IPS DF 19.7 (cell line): ENCODE results near the gene FGF21.
"Not testable (repeated sequence)": the region's sequence is repeated elsewhere in the genome, so short reads cannot be mapped to it uniquely, and the experiment has no call there.

Experiments used
- DNase-seq: peaks from one replicate; pipeline ENCODE4 v3.0.0-alpha.2; 2013; ENCODE audit warnings: low read depth, low spot score

The FGF21 gene

DNA sequence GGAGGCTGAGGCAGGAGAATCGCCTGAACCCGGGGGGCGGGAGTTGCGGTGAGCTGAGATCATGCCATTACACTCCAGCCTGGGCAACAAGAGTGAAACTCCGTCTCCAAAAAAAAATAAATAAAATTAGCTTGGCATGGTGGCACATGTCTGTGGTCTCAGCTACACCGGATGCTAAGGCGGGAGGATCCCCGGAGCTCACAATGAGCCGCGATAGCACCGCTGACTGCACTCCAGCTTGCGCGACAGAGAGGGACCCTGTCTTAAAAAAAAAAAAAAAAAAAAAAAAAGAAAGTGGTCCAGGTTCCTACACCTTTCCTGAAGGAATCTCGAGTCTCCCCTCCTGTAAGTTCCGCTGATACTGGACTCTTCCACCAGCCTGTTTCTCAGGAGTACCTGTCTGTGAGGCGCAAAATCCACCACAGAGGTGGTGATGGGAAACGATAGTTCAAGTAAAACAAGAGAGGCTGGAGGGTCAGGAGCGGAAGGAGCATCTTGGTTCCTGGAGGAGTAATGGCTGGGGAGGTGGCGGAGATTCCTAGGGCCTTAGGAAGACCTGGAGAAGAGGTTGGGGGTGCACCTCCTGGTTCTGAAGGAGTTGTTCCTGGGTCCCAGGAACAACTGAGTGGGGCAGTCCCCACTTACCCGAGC is 3.4 kb upstream of the FGF21 start:
- DNase-seq, result no peak

DNA sequence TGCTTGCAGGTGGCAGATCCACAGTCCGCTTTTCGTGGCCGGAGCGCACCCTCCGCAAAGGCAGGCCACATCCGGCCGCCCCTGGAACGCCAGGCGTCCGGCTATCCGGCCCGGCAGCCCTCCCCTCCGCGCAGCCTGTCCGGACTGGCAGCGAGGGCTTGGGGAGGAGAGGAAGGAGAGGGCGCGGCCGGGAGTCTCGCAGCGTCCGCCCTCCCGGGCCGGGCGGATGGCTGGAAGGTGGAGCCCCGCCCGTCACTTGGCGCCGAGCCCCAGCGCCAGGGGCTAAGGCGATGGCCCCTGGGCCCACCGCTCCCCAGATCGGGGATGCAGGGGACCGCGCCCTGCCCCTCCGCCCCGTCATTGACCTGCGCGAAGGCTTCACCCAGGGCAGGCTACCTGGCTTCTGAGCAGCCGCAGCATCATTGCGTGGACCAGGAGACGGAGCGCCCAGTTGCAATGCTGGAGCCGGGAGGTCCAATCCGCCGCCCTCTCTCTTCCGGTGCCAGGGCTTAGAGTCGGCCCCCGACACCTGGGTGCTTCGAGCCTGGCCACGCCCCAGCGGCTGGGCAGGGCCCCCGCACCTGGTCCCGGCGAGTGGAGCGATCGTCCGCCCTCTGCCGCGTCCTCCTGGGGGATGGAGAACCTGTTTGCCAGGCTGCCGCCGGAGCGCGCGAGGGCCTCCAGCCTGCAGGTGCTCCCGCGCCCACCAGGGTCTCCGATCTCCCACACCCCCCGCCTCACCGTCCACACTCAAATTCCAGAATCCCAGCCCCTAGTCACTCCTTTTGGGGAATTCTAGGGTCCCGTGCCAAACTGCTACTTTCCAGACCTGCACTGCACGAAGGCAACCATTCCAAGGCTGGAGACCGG is 2.6 kb upstream of the FGF21 start, which contains the start of gene FUT1:
TSS of gene FUT1 (minus strand) at position 146 of the 870 bp plus-strand sequence. CDS start 1,360 bp downstream, outside the sequence.
- no peak for DNase-seq

GRCh38 chr19:48755787-48756186 is 463 bp downstream of the FGF21 start:
- DNase-seq, result no peak

DNA sequence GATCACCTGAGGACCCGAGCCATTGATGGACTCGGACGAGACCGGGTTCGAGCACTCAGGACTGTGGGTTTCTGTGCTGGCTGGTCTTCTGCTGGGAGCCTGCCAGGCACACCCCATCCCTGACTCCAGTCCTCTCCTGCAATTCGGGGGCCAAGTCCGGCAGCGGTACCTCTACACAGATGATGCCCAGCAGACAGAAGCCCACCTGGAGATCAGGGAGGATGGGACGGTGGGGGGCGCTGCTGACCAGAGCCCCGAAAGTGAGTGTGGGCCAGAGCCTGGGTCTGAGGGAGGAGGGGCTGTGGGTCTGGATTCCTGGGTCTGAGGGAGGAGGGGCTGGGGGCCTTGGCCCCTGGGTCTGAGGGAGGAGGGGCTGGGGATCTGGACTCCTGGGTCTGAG is 888 bp downstream of the FGF21 start:
- DNase-seq, result no peak

DNA sequence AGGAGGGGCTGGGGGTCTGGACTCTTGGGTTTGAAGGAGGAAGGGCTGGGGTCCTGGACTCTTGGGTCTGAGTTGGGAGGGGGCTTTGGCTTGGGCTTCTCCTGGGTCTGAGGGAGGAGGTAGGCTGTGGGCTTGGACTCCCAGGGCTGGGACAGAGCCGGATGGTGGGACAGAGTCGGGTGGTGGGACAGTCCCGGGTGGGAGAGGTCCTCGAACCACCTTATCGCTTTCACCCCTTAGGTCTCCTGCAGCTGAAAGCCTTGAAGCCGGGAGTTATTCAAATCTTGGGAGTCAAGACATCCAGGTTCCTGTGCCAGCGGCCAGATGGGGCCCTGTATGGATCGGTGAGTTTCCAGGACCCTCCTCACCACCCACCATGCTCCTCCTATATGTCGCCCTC is 1.4 kb downstream of the FGF21 start:
- no peak for DNase-seq

DNA sequence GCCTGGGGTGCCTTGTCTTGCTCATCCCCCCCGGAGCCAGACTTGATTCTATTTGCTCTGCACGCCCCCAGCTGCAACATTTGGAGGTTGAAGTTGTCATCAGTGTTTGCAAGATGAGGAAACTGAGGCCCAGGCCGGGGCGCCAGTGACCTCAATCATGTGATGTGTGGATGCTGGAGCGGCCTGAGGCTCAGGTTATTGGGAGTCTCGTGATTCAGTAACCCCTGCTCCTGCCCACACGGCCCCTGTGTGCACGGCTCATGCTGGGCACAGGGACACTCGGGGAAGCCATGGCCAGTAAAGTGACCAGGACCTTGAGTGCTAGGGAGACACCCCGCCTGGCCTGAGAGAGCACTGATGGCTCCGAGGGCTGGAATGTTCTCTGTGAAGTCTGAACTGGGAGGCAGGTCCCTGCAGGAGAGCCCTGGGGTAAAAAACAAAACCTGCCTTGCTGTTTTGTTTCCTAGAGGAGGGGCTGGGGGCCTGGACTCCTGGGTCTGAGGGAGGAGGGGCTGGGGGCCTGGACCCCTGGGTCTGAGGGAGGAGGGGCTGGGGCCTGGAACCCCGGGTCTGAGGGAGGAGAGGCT is 1.9 kb downstream of the FGF21 start:
- no peak for DNase-seq

DNA sequence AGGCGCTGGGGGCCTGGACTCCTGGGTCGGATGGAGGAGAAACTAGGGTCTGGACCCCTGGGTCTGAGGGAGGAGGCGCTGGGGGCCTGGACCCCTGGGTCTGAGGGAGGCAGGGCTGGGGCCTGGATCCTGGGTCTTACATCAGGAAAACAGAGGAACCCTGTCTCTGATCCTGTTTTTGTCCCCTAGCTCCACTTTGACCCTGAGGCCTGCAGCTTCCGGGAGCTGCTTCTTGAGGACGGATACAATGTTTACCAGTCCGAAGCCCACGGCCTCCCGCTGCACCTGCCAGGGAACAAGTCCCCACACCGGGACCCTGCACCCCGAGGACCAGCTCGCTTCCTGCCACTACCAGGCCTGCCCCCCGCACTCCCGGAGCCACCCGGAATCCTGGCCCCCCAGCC is 2.4 kb downstream of the FGF21 start:
- DNase-seq, result no peak

DNA sequence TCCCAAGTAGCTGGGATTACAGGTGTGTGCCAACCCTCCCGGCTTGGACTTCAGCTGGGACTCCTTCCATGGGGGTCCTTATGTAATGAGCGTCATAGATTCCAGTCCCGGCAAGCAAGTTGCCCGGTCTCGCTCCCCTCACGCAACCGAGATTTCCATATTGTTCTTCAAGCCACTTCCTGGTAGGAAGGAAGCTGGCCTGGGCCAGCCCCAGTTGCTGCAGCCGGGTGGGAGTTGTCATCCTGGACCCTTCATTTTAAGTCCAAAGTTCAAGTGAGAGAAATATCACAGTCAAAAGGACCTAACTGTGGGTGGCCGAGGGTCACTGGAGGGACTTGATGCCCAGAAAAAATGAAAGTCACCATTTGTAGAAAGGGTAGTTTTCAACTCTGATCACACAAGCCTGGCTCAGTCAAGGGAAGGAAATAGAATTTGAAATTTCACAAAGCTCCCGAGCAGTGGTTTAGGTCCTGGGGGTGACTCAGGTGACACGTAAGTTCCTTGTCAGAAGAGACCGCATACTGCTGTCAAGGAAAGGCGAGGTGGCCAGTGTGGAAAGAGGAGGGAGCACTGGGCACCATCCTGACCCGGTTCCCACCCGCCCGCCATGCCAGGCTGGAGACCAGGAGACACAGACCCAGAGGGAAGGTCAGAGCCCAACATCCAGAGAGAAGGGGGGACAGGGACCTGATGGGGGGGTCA is 5.3 kb downstream of the FGF21 start:
- no peak for DNase-seq

GRCh38 chr19:48765816-48766215 is 10.5 kb downstream of the FGF21 start:
- DNase-seq, result not testable (repeated sequence)

- not testable (repeated sequence) for DNase-seq
Measured at GRCh38 chr19:48768171-48768753, 12.9 kb downstream of the FGF21 start.

GRCh38 chr19:48768994-48769713 is 13.8 kb downstream of the FGF21 start:
- DNase-seq, result no peak

GRCh38 chr19:48770266-48770665 is 14.9 kb downstream of the FGF21 start:
- no peak for DNase-seq

DNA sequence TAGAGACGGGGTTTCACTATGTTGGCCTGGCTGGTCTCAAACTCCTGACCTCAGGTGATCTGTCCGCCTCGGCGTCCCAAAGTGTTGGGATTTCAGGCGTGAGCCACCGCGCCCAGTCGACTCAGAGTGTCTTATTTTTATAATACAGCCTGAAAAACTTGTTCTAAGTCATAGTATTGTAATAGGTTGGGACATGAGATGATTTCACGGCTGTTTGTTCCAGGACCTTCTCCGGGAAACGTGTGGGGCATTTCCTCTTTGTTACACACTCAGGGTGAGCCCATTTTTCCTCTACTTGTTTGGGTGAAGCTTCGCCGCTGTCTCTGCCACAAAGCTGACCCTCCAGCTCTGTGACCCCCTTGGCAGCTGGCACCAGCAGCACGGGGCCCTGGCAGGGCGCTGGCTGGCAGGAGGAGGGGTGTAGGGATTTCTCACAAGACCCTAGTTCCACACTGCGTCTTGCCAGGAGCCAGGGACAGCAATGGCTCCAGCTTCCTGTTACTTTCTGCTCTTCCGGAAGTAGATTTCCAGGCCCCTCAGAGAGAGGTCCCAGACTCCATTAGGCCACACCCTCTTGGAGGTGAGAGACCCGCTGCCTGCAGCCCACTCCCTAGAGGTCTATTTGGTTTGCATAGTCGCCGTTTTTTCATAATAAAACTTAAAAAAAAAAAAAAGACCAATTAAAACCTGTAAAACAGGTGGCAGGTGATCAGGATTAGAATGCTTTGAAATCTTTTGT is 15.6 kb downstream of the FGF21 start:
- DNase-seq, result no peak

GRCh38 chr19:48772503-48772953 is 17.2 kb downstream of the FGF21 start:
- no peak for DNase-seq

- DNase-seq, result no peak
Measured at GRCh38 chr19:48777139-48777538, 21.8 kb downstream of the FGF21 start.

DNA sequence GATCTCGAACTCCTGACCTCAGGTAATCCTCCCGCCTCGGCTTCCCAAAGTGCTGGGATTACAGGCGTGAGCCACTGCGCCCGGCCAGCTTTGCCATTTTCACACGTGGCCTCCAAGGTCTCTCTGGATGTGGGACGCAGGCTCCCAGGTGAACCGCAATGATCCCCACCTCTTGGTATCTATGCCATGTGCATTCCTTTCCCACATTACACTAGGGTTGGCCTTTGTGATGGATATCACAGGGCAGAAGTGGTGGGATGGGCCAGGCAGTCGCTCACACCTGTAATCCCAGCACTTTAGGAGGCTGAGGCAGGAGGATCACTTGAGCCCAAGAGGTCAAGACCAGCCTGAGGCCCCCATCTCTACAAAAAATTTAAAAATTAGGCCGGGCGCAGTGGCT is 22.4 kb downstream of the FGF21 start:
- no peak for DNase-seq

GRCh38 chr19:48779636-48780035 is 24.3 kb downstream of the FGF21 start:
- no peak for DNase-seq

DNA sequence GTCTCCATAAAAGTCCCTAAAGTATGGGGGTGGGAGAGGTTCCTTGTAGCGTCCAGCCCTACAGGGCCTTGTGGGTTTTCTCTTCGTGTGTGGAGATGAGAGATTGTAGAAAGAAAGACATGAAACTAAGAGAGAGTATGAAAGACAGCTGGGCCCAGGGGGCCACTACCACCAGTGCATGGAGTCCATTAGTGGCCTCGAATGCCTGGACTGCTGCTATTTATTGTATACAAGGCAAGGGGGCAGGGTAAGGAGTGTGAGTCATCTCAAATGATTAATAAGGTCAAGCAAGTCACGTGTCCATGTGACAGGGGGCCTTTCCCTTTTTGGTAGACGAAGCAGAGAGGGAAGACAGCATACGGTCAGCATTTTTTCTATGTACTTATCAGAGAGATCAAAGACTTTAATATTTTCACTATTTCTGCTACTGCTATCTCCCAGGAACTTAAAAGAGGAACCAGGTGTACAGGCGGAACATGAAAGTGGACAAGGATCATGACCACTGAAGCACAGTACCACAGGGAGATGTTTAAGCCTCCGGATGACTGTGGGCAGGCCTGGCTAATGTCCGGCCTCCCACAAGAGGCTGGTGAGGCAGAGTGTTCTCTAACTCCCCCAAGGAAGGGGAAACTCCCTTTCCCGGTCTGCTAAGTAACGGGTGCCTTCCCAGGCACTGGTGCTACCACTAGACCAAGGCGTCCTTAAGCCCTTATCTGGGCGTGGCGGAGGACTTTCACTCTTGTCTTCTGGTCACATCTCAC is 25.5 kb downstream of the FGF21 start:
- DNase-seq, result no peak

DNA sequence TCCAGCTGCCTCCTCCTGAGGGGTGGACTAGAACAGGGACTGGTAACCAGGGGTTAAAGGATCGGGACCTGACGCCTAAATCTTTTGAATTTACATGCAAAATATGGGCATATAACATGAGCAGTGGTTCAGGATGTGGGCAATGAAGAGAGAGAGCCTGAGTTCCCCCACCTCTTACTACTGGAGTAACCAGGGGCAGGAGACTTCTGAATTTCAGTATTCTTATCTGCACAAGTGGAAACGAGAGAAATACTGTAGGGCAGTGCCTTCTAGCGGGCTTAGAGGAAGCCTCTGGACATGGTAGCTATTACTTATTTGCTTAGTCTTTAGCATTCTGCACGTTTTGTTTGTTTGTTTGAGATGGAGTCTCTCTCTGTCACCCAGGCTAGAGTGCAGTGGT is 29.2 kb downstream of the FGF21 start:
- no peak for DNase-seq
